ENCODE data around the gene HNRNPU.

HNRNPU gene

DNA sequence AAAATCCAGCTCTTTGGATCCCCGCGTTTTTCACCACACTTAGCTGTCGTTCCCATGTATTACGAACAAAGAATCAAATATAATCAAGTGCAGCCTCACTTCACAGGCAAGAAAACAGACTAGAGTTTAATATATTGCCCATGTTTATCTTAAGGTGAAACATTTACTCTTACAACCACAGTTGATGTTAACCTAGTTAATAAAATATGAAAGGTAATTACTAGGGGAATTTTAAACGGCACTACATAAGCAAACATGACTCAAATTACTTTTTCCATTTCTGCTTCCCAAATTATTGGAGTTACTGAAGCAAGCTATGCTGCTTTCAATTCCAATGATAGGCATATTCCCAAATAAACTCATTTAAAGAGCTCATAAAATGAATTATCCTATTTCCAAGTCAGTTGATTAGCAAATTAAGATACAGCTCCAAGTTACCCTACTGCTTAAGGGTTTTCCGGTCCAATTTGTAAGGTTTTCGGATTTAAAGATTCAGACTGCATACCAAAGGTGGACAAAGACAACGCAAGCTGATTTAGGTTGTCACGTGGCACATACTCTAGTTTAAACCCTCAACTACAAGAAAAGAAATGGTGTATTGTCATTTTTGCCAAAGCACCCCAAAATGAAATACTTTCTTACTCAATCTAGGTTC, 22.9 kb downstream of the HNRNPU start:
- no peak overlapping the region for H3K4me3 ChIP-seq (replicated peaks; ENCODE audit: low read depth, low read length)
- DNase-seq (ENCODE audit: low read depth): no peak
- TF ChIP-seq, protein P1, sequence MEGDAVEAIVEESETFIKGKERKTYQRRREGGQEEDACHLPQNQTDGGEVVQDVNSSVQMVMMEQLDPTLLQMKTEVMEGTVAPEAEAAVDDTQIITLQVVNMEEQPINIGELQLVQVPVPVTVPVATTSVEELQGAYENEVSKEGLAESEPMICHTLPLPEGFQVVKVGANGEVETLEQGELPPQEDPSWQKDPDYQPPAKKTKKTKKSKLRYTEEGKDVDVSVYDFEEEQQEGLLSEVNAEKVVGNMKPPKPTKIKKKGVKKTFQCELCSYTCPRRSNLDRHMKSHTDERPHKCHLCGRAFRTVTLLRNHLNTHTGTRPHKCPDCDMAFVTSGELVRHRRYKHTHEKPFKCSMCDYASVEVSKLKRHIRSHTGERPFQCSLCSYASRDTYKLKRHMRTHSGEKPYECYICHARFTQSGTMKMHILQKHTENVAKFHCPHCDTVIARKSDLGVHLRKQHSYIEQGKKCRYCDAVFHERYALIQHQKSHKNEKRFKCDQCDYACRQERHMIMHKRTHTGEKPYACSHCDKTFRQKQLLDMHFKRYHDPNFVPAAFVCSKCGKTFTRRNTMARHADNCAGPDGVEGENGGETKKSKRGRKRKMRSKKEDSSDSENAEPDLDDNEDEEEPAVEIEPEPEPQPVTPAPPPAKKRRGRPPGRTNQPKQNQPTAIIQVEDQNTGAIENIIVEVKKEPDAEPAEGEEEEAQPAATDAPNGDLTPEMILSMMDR (IDR thresholded peaks at IDR 0.05; ENCODE audit: low read length, missing control alignments): no peak

DNA sequence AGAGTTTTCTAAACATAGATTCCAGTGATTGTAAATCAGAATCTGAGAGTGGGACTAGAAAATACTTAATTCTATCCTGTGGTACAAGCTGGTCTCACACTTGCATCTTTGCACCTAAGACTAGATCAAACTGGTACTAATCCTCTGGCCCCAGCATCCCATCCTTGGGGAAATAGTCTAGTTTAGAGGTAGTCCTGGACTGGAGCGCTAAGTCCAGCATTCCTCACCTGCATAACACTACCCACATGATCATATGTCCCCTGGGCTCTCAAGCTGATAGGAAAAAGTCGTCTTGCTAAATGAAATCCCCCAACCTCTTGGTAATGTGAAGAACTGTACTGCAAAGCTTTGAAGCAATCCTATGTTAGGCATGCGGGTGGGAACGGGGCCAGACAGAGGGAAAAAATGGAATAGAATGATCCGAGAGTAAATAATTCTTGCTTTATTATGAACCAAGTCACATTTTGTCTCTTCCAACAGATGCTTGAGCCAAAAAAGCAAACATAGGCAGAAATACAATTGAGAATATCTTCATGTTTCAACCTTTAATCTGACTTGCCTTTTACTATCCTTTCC, 24.0 kb downstream of the HNRNPU start:
- TF ChIP-seq, protein P1 (IDR thresholded peaks at IDR 0.05; ENCODE audit: low read length, missing control alignments): no peak
- H3K4me3 ChIP-seq (replicated peaks; ENCODE audit: low read depth, low read length): no peak overlapping the region
- no peak for DNase-seq (ENCODE audit: low read depth)

DNA sequence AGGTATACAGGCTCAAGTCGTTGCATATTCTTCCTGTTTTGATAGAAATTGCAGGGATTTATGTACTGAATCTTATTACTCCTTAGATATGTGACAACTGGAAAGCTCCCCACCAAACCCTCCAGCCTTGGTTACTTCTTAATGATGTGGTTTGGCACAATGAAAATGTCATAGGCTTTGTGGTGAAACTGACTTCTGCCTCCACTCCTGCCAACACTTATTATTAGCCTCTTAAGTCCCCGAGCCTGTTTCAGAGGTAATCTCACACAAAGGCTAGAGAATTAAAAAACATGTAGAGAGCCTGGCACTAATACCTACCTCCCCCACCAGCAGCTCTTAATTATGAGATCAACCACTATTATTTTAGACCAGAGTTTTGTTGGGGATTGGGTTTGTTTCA, 24.7 kb downstream of the HNRNPU start:
- no peak overlapping the region for H3K4me3 ChIP-seq (replicated peaks; ENCODE audit: low read depth, low read length)
- TF ChIP-seq, protein P1 (IDR thresholded peaks at IDR 0.05; ENCODE audit: low read length, missing control alignments): no peak
- no peak for DNase-seq (ENCODE audit: low read depth)

DNA sequence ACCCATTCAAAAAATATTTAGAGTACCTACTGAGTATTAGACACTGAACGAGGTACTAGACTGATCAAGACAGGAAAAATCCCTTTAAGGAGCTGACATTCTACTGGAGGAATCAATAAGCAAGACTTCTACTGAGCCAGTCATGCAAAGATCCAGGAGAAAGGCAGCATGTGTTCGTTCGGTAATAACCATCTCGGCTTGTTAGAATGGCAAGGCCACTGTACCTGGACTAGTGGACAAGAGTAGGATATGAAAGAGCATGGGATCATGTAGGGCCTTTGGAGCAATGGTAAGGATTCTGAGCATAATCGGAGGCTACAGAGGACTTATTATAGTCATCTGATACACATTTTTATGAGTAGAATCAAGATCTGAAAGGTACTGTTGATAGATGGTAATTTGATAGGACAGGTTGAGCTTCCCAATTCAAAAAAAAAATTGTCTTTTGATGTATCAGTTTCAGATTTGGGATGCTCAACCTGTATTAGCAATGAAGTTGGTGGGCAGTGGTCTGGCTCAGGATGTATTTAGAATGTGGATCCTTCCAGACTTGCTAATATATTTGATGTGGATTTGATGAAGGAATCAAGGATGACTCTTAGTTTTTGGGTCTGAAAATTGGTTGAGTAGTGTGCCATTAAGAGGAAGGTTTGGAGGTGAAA, 26.6 kb downstream of the HNRNPU start:
- TF ChIP-seq, protein P1 (IDR thresholded peaks at IDR 0.05; ENCODE audit: low read length, missing control alignments): no peak
- peak overlapping the region; percentile 62 for H3K4me3 ChIP-seq (replicated peaks; ENCODE audit: low read depth, low read length)

DNA sequence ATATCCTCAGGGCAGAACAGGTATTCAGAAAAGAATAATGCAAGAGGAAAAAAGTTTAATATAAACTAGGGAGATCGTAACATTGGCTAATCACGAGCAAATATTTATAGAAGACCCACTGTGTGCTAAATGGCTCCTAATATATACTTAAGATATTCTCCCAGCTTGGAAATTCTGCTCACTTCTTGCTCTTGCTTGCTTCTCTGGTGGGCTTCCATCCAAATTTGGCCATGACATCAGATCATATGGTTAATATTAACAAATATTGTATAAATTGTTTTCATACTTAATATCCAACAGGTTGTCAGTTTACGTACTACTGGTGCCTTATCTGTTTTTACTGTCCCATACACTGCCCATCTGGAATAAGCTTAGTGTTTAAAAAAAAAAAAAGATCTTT, 27.8 kb downstream of the HNRNPU start:
- H3K4me3 ChIP-seq (replicated peaks; ENCODE audit: low read depth, low read length): peak overlapping the region; percentile 62
- TF ChIP-seq, protein P1 (IDR thresholded peaks at IDR 0.05; ENCODE audit: low read length, missing control alignments): no peak

More for the DNA sequence above, 26.6 kb downstream of the HNRNPU start:
- no peak for DNase-seq (ENCODE audit: low read depth)

DNA sequence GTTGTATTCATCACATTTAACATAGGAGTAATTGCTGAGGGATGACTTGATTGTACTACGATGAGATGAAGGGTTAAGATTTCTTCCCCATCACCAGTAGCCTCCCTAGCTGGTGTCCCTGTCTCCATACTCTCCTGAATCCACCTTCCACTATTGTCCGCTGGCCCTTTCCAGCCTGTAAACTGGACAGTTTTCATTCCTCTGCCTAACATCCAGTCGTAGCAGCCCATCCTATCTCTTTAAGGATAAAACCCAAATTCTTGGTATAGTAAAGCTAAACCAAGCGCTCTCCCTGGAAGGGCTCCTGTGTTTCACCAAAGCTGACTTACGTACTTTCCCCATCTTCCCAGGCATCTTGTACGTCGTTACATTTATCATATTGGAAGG, 28.2 kb downstream of the HNRNPU start:
- DNase-seq (ENCODE audit: low read depth): peak; percentile 41
- TF ChIP-seq, protein P1 (IDR thresholded peaks at IDR 0.05; ENCODE audit: low read length, missing control alignments): no peak
- H3K4me3 ChIP-seq (replicated peaks; ENCODE audit: low read depth, low read length): peak overlapping the region; percentile 62

More for the DNA sequence above, 27.8 kb downstream of the HNRNPU start:
- no peak for DNase-seq (ENCODE audit: low read depth)

All from fibroblast of pulmonary artery (primary cell).